Ishikawa (cell line): ENCODE measurements around the gene POU5F2.

ENCODE experiments used
- CEBPB ChIP-seq: IDR thresholded peaks from 2 replicates; pipeline ENCODE4 v1.6.1; 2012
- CREB1 ChIP-seq: IDR thresholded peaks from 2 replicates; pipeline ENCODE4 v1.6.1; 2012; ENCODE audit warnings: low read depth
- EGR1 ChIP-seq: IDR thresholded peaks from 2 replicates; pipeline ENCODE4 v1.6.1; 2012
- EP300 ChIP-seq: IDR thresholded peaks from 2 replicates; pipeline ENCODE4 v1.6.1; 2012; ENCODE audit warnings: borderline replicate concordance
- MAX ChIP-seq: IDR thresholded peaks from 2 replicates; pipeline ENCODE4 v1.6.1; 2012
- NFIC ChIP-seq: IDR thresholded peaks from 2 replicates; pipeline ENCODE4 v1.6.1; 2012
- RAD21 ChIP-seq: IDR thresholded peaks from 2 replicates; pipeline ENCODE4 v1.6.1; 2012; ENCODE audit warnings: low read depth
- REST ChIP-seq: IDR thresholded peaks from 2 replicates; pipeline ENCODE4 v1.6.1; 2012; ENCODE audit warnings: low read depth, mild to moderate bottlenecking
- TAF1 ChIP-seq: IDR thresholded peaks from 2 replicates; pipeline ENCODE4 v1.6.1; 2012; ENCODE audit warnings: low read depth, mild to moderate bottlenecking
- TCF12 ChIP-seq: IDR thresholded peaks from 2 replicates; pipeline ENCODE4 v1.6.1; 2012; ENCODE audit warnings: low read depth
- TEAD4 ChIP-seq: IDR thresholded peaks from 2 replicates; pipeline ENCODE4 v1.6.1; 2012
- USF1 ChIP-seq: IDR thresholded peaks from 2 replicates; pipeline ENCODE4 v1.6.1; 2012
- YY1 ChIP-seq: IDR thresholded peaks from 2 replicates; pipeline ENCODE4 v1.6.1; 2012; ENCODE audit warnings: low read depth

- no peak for TF ChIP-seq NFIC
- TF ChIP-seq TAF1: no peak
- no peak for TF ChIP-seq EP300
- no peak for TF ChIP-seq REST
- no peak for TF ChIP-seq TEAD4
- TF ChIP-seq RAD21: no peak
- no peak for TF ChIP-seq TCF12
- TF ChIP-seq CREB1: no peak
- no peak for TF ChIP-seq CEBPB
- TF ChIP-seq USF1: no peak
- no peak for TF ChIP-seq EGR1
- TF ChIP-seq MAX: no peak
- TF ChIP-seq YY1: no peak
These were observed 5.1 kb downstream of the POU5F2 start for GRCh38 chr5:93736284-93736683.
